HS-5 (cell line): Measurements from ENCODE around the gene SIT1.

Experiments used
- DNase-seq: peaks from one replicate; pipeline ENCODE4 v3.0.0-alpha.2; 2012; ENCODE audit warnings: low read depth

Gene SIT1

GRCh38 chr9:35605351-35606137, 45.2 kb downstream of the SIT1 start:
- no peak for DNase-seq

DNA sequence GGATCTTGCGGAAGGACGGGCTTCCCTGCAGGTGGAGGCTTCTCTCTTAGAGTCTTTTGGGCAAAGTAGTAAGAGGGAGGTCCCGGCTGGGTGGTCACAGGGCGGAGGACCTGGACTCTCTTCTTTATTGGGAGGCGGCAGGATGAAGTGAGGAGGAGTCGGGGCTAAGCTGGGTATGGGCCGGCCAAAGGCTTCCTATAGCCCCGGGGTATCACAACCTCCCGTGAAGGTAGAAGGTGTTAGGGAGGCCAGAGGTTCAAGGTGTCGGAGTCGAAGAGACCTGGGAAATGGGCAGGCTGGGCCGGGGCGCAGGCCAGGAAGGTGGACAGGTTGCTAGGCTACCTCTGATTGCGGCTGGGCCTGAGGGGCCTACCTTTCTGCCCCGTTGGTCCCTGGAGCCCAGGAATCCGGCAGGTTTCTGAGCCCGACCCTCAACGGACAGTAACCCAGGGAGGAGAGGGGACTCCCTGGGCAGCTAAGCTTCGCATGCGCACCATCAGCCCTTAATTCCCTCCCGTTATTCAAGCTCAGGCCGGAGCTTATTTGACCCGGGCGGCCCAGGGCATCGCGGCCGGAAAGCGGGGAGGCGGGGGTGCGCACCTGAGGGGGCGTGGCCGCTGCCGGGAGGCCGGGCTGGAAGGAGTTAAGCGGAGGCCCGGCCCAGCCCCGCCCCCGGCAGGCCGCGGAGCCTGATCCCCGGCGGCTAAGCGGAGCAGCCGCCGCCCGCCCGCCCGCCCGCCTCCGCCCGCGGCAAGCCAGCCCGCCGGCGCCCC, 46.0 kb downstream of the SIT1 start, which contains the start of gene TESK1:
Gene TESK1 (plus strand): TSS at position 685 of the 773 bp plus-strand sequence. CDS start 358 bp downstream, outside the sequence.
- peak; percentile 32 for DNase-seq

DNA sequence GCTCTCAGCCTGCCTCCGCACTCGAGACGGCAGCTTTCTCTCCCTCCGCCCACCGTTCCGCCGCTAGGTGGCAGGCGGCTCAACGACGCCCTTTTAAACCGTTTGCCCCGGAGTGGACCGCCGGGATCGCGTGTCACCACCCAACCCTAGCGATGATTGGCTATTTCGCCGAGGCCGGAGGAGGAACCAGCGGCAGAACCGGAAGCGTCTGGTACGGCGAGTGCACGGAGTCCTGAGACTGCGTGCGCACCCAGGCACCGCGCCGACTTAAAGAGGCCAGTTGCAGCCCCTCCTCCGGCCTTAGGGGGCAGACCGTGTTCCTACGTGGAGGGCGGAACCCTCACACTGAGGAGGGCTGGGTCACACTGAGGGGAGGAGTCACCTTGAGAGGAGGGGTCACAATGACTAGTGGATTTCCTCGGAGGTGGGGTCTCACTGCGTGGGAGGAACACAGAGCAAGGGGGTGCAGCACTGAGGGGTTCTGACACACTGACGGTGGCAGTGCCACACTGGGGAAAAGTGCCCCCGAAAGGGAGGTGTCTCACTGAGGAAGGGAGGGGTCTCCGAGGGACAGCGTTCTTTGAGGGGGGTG, 46.6 kb downstream of the SIT1 start:
- peak; percentile 98 for DNase-seq

GRCh38 chr9:35603506-35603985, 47.2 kb downstream of the SIT1 start:
- DNase-seq = no peak

DNA sequence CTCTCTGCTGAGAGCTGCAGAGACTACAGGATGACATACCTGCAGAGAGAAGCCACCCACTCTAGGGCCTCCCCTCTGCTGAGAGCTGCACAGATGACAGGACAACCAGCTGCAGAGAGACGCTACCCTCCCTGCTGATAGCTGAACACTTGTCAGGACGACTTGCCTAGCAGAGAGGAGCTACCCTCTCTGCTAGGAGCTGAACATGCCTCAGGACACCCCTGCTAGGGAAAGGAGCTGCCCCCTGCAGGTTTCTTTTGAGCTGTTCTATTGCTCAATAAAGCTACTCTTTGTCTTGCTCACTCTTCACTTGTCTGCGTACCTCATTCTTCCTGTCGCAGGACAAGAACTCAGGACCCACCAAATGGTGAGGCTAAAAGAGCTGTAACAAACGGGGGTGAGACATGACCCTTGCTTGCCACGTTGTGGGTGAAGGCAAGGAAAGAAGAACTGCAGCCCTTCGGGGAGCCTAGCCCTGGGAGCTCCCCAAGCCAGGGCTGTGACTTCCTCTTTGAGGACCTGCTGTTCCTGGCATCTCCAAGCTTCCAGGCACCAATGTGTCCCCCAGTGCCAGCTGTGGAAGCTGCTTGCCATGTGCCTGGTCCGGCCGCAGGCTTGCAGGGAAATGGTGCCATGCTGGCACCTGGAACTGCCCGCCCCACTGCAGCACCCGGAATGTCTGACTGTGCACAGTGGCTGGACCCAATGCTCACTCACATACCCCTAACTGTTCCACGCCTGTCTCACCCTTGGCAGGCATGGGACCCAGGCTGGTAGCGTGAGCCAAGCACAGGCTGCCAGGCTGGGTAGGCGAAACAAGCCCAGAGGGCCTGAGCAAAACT, 50.7 kb downstream of the SIT1 start:
- DNase-seq = no peak
